HG03342 (cell line): Measurements from ENCODE around the gene PRKD2.

Experiments
- ATAC-seq: cut with Tn5 transposase; IDR thresholded peaks from one replicate; pipeline ENCODE4 v1.9.1; 2021; ENCODE audit warnings: mild to moderate bottlenecking, moderate library complexity; ENCODE audit not compliant: unreplicated experiment

The PRKD2 gene

GRCh38 chr19:46725036-46725820, 8.3 kb upstream of the PRKD2 start:
- no peak for ATAC-seq

- no peak for ATAC-seq
These were observed 7.6 kb upstream of the PRKD2 start for GRCh38 chr19:46724468-46724867.

GRCh38 chr19:46723471-46723870, 6.6 kb upstream of the PRKD2 start:
- ATAC-seq: no peak

GRCh38 chr19:46723023-46723461, 6.1 kb upstream of the PRKD2 start:
- no peak for ATAC-seq

GRCh38 chr19:46722421-46723022, 5.6 kb upstream of the PRKD2 start:
- ATAC-seq: no peak

- ATAC-seq: no peak
These were observed 5.1 kb upstream of the PRKD2 start for GRCh38 chr19:46722004-46722380.

- ATAC-seq: no peak
These were observed 4.5 kb upstream of the PRKD2 start for GRCh38 chr19:46721269-46722003.

GRCh38 chr19:46720503-46721239, 3.8 kb upstream of the PRKD2 start:
- no peak for ATAC-seq

- no peak for ATAC-seq
These were observed 3.0 kb upstream of the PRKD2 start for GRCh38 chr19:46719629-46720502.

- ATAC-seq: no peak
These were observed 2.2 kb upstream of the PRKD2 start for GRCh38 chr19:46718934-46719622.

- no peak for ATAC-seq
These were observed 1.4 kb upstream of the PRKD2 start for GRCh38 chr19:46718157-46718933.

- no peak for ATAC-seq
These were observed 816 bp upstream of the PRKD2 start for GRCh38 chr19:46717716-46718143.

- no peak for ATAC-seq
These were observed 261 bp downstream of the PRKD2 start for GRCh38 chr19:46716672-46717033.

GRCh38 chr19:46715975-46716671, 791 bp downstream of the PRKD2 start:
- ATAC-seq: no peak

GRCh38 chr19:46715620-46715974, 1.3 kb downstream of the PRKD2 start:
- no peak for ATAC-seq

GRCh38 chr19:46714444-46715106, 2.3 kb downstream of the PRKD2 start:
- no peak for ATAC-seq

- ATAC-seq: no peak
These were observed 3.0 kb downstream of the PRKD2 start for GRCh38 chr19:46713781-46714443.
